Right hindlimb (tissue), 1 donor: Measurements from ENCODE around the gene TCL1B.

Source experiments
- DNase-seq: peaks from one replicate; pipeline ENCODE4 v3.0.0-alpha.2; 2018

TCL1B gene

GRCh38 chr14:95668235-95668772 is 17.9 kb upstream of the TCL1B start:
- DNase-seq, result no peak

GRCh38 chr14:95674613-95675012 is 11.6 kb upstream of the TCL1B start:
- no peak for DNase-seq

GRCh38 chr14:95675486-95675885 is 10.7 kb upstream of the TCL1B start:
- DNase-seq, result no peak

- no peak for DNase-seq
Observed at GRCh38 chr14:95677179-95677835, 8.9 kb upstream of the TCL1B start.

GRCh38 chr14:95679148-95679815 is 6.9 kb upstream of the TCL1B start:
- no peak for DNase-seq

- no peak for DNase-seq
Observed at GRCh38 chr14:95679998-95680735, 6.1 kb upstream of the TCL1B start.

GRCh38 chr14:95681153-95681552 is 5.1 kb upstream of the TCL1B start:
- no peak for DNase-seq

GRCh38 chr14:95683793-95684192 is 2.4 kb upstream of the TCL1B start:
- no peak for DNase-seq

GRCh38 chr14:95686935-95687334 is 709 bp downstream of the TCL1B start:
- DNase-seq, result no peak

GRCh38 chr14:95689441-95689840 is 3.2 kb downstream of the TCL1B start:
- DNase-seq, result no peak

GRCh38 chr14:95690815-95691214 is 4.6 kb downstream of the TCL1B start:
- DNase-seq, result no peak

GRCh38 chr14:95691591-95691990 is 5.4 kb downstream of the TCL1B start:
- DNase-seq, result no peak

- no peak for DNase-seq
Observed at GRCh38 chr14:95692109-95692508, 5.9 kb downstream of the TCL1B start.

- no peak for DNase-seq
Observed at GRCh38 chr14:95695051-95695450, 8.8 kb downstream of the TCL1B start.

GRCh38 chr14:95695913-95696312 is 9.7 kb downstream of the TCL1B start:
- no peak for DNase-seq

GRCh38 chr14:95696741-95697140 is 10.5 kb downstream of the TCL1B start:
- DNase-seq, result no peak

GRCh38 chr14:95697764-95698163 is 11.5 kb downstream of the TCL1B start:
- no peak for DNase-seq

GRCh38 chr14:95698287-95698686 is 12.1 kb downstream of the TCL1B start:
- no peak for DNase-seq

- no peak for DNase-seq
Observed at GRCh38 chr14:95699412-95699811, 13.2 kb downstream of the TCL1B start.

- no peak for DNase-seq
Observed at GRCh38 chr14:95700221-95700976, 14.2 kb downstream of the TCL1B start.

GRCh38 chr14:95701846-95702221 is 15.6 kb downstream of the TCL1B start:
- DNase-seq, result no peak

- no peak for DNase-seq
Observed at GRCh38 chr14:95703341-95703740, 17.1 kb downstream of the TCL1B start.

- DNase-seq, result no peak
Observed at GRCh38 chr14:95703805-95704204, 17.6 kb downstream of the TCL1B start.
